H1 (cell line): ENCODE data around the gene DEDD. TPM values are rescaled to one million over a fixed set of nuclear protein-coding genes. Genes with fewer than 3 reads are reported as not detected.

Experiments used
- CTCF ChIA-PET: fragments of 300-600 bp; sonication (Branson Sonifier 250); formaldehyde crosslinking; loops from one replicate; lab custom pipeline; 2021; ENCODE audit not compliant: partially characterized antibody; lab: Charles Lee
- POLR2A ChIA-PET: fragments of 300-600 bp; sonication (Branson Sonifier 250); formaldehyde crosslinking; loops from one replicate; lab custom pipeline; 2021; ENCODE audit warnings: inconsistent platforms; ENCODE audit not compliant: partially characterized antibody; lab: Charles Lee
- DNase-seq, 2 experiments: peaks; one replicate each; pipeline versions ENCODE4 v3.0.0 to v3.0.0-alpha.2; 2010 to 2022; ENCODE audit warnings: low spot score in 2 of 2, low read depth in 1 of 2, mixed read lengths in 1 of 2
- FAIRE-seq: peaks from 2 replicates; lab custom pipeline; 2011; peaks lifted over from hg19 to GRCh38; lab: Jason Lieb, UNC
- H2AFZ ChIP-seq: 2 replicates; pipeline ENCODE4 v1.8.1; 2012; ENCODE audit warnings: low read length, inconsistent platforms
- H2AK5ac ChIP-seq: 2 replicates; pipeline ENCODE4 v1.6.1; 2013; ENCODE audit warnings: low read depth, low read length
- H2BK120ac ChIP-seq: replicated peaks from 2 replicates; pipeline ENCODE3; 2013; ENCODE audit warnings: low read depth, low read length, inconsistent platforms
- H2BK12ac ChIP-seq: 2 replicates; pipeline ENCODE4 v1.6.1; 2013; ENCODE audit warnings: low read depth, low read length
- H2BK15ac ChIP-seq: 2 replicates; pipeline ENCODE4 v1.6.1; 2013; ENCODE audit warnings: low read length
- H2BK20ac ChIP-seq: 2 replicates; pipeline ENCODE4 v1.6.1; 2013; ENCODE audit warnings: low read length
- H2BK5ac ChIP-seq: 2 replicates; pipeline ENCODE4 v1.6.1; 2013; ENCODE audit warnings: low read depth, low read length
- H3K14ac ChIP-seq: 2 replicates; pipeline ENCODE4 v1.6.1; 2013; ENCODE audit warnings: inconsistent platforms; ENCODE audit not compliant: insufficient read length
- H3K18ac ChIP-seq: 2 replicates; pipeline ENCODE4 v1.6.1; 2013; ENCODE audit warnings: low read length; ENCODE audit errors: extremely low read depth
- H3K23ac ChIP-seq: 2 replicates; pipeline ENCODE4 v1.6.1; 2013; ENCODE audit warnings: inconsistent platforms; ENCODE audit not compliant: insufficient read length
- H3K23me2 ChIP-seq: 2 replicates; pipeline ENCODE4 v1.6.1; 2013; ENCODE audit warnings: low read depth, low read length
- H3K27ac ChIP-seq: 2 replicates; pipeline ENCODE4 v1.6.1; 2011; ENCODE audit warnings: low read depth, low read length, inconsistent platforms
- H3K27me3 ChIP-seq, 4 experiments: replicated peaks in 1 of 4; 1 replicate in 1 of 4; 2 replicates in 3 of 4; pipeline versions ENCODE4 v1.6.1 to v1.8.1; 2011 to 2013; ENCODE audit warnings: low read length in 3 of 4, mild to moderate bottlenecking in 3 of 4, inconsistent platforms in 2 of 4, mixed read lengths in 2 of 4, moderate library complexity in 1 of 4; ENCODE audit not compliant: control insufficient read depth in 3 of 4, insufficient read depth in 3 of 4; ENCODE audit errors: extremely low read depth in 1 of 4
- H3K36me3 ChIP-seq, 4 experiments: 2 replicates each; pipeline versions ENCODE4 v1.6.1 to v1.8.1; 2011 to 2013; ENCODE audit warnings: mild to moderate bottlenecking in 4 of 4, low read length in 3 of 4, moderate library complexity in 2 of 4, control low read depth in 1 of 4, inconsistent platforms in 1 of 4; ENCODE audit not compliant: insufficient read depth in 4 of 4, control insufficient read depth in 2 of 4
- H3K4ac ChIP-seq: replicated peaks from 2 replicates; pipeline ENCODE3; 2013; ENCODE audit warnings: low read length, low read depth, mixed read lengths, inconsistent platforms; ENCODE audit not compliant: insufficient read length
- H3K4me1 ChIP-seq, 4 experiments: replicated peaks in 1 of 4; 1 replicate in 1 of 4; 2 replicates in 3 of 4; pipeline versions ENCODE4 v1.6.1 to v1.8.1; 2011 to 2013; ENCODE audit warnings: low read length in 3 of 4, inconsistent platforms in 2 of 4, mixed read lengths in 1 of 4; ENCODE audit not compliant: insufficient read depth in 4 of 4, control insufficient read depth in 3 of 4
- H3K4me2 ChIP-seq, 2 experiments: 2 replicates each; pipeline versions ENCODE4 v1.6.1 to v1.8.1; 2011 to 2013; ENCODE audit warnings: low read depth in 2 of 2, low read length in 2 of 2, control low read depth in 1 of 2, inconsistent platforms in 1 of 2, mild to moderate bottlenecking in 1 of 2; ENCODE audit not compliant: insufficient read depth in 1 of 2
- H3K4me3 ChIP-seq, 4 experiments: fragments of 200-600, 300-600 bp in 1 of 4; sonication (generic), shearing (Covaris generic), sonication (Bioruptor Twin) in 1 of 4; 2 replicates each; pipeline versions ENCODE4 v1.5.1 to v1.8.1; 2011 to 2016; ENCODE audit warnings: low read length in 4 of 4, low read depth in 3 of 4, control low read depth in 2 of 4, inconsistent platforms in 2 of 4, mild to moderate bottlenecking in 2 of 4, mixed read lengths in 1 of 4, moderate library complexity in 1 of 4; ENCODE audit not compliant: insufficient read depth in 2 of 4; ENCODE audit errors: extremely low read depth in 1 of 4
- H3K56ac ChIP-seq: replicated peaks from 2 replicates; pipeline ENCODE3; 2013; ENCODE audit warnings: low read depth, mild to moderate bottlenecking, mixed read lengths, low read length, inconsistent platforms; ENCODE audit not compliant: insufficient read length
- H3K79me1 ChIP-seq: 2 replicates; pipeline ENCODE4 v1.6.1; 2013; ENCODE audit warnings: low read depth, low read length, control low read depth
- H3K79me2 ChIP-seq, 2 experiments: 2 replicates each; pipeline versions ENCODE4 v1.6.1 to v1.8.1; 2012 to 2013; ENCODE audit warnings: low read length in 2 of 2, mild to moderate bottlenecking in 2 of 2, inconsistent platforms in 1 of 2; ENCODE audit not compliant: insufficient read depth in 2 of 2, control insufficient read depth in 1 of 2
- H3K9ac ChIP-seq, 4 experiments: replicated peaks in 1 of 4; 1 replicate in 1 of 4; 2 replicates in 3 of 4; pipeline versions ENCODE4 v1.6.1 to v1.8.1; 2011 to 2013; ENCODE audit warnings: low read depth in 3 of 4, low read length in 3 of 4, control low read depth in 2 of 4, mild to moderate bottlenecking in 2 of 4, moderate library complexity in 2 of 4, inconsistent platforms in 1 of 4; ENCODE audit errors: extremely low read depth in 1 of 4
- H3K9me3 ChIP-seq, 2 experiments: 2 replicates each; pipeline versions ENCODE4 v1.6.1 to v1.8.1; 2012 to 2013; ENCODE audit warnings: mild to moderate bottlenecking in 2 of 2, moderate library complexity in 2 of 2, control low read depth in 1 of 2, inconsistent platforms in 1 of 2, low read depth in 1 of 2, low read length in 1 of 2, mixed read lengths in 1 of 2; ENCODE audit not compliant: insufficient read depth in 2 of 2
- H4K20me1 ChIP-seq, 2 experiments: replicated peaks in 1 of 2; 2 replicates each; pipeline versions ENCODE3 to v1.8.1; 2011 to 2013; ENCODE audit warnings: inconsistent platforms in 2 of 2, low read length in 2 of 2, mild to moderate bottlenecking in 1 of 2; ENCODE audit not compliant: insufficient read depth in 2 of 2, control insufficient read depth in 1 of 2
- H4K5ac ChIP-seq: 2 replicates; pipeline ENCODE4 v1.6.1; 2013; ENCODE audit warnings: low read length, low read depth, mixed read lengths, inconsistent platforms; ENCODE audit not compliant: insufficient read length
- H4K8ac ChIP-seq: 2 replicates; pipeline ENCODE4 v1.8.0; 2013; ENCODE audit warnings: mild to moderate bottlenecking, moderate library complexity, low read length, inconsistent platforms; ENCODE audit not compliant: insufficient read depth; ENCODE audit errors: extremely low read depth
- H4K91ac ChIP-seq: replicated peaks from 2 replicates; pipeline ENCODE3; 2013; ENCODE audit warnings: low read length, mixed read lengths, inconsistent platforms; ENCODE audit not compliant: insufficient read length
- BCL11A ChIP-seq, 2 experiments: IDR thresholded peaks; one replicate each; pipeline ENCODE4 v1.6.1; 2011; ENCODE audit warnings: low read depth in 2 of 2, low read length in 2 of 2, mild to moderate bottlenecking in 2 of 2
- CBX5 ChIP-seq: fragments of 300-800, 300-1000 bp; sonication (generic); IDR thresholded peaks from 2 replicates; pipeline ENCODE4 v1.7.1; 2016; ENCODE audit warnings: antibody characterized with exemption, low read length, low read depth
- E2F6 ChIP-seq: IDR thresholded peaks from 2 replicates; pipeline ENCODE4 v1.6.1; 2012; ENCODE audit warnings: inconsistent platforms
- EP300 ChIP-seq, 2 experiments: IDR thresholded peaks; 1 replicate in 1 of 2; 2 replicates in 1 of 2; pipeline ENCODE4 v1.6.1; 2011 to 2012; ENCODE audit warnings: low read depth in 2 of 2, low read length in 2 of 2, mild to moderate bottlenecking in 2 of 2, borderline replicate concordance in 1 of 2, inconsistent platforms in 1 of 2, moderate library complexity in 1 of 2
- FOSL1 ChIP-seq: IDR thresholded peaks from 2 replicates; pipeline ENCODE4 v1.6.1; 2011; ENCODE audit warnings: mild to moderate bottlenecking, low read depth, low read length, moderate library complexity; ENCODE audit not compliant: insufficient read depth
- NRF1 ChIP-seq: IDR thresholded peaks from 2 replicates; pipeline ENCODE4 v1.6.1; 2011; ENCODE audit warnings: mild to moderate bottlenecking, low read depth, low read length, improper control_type of control experiment
- RAD21 ChIP-seq, 2 experiments: IDR thresholded peaks in 1 of 2; conservative IDR thresholded peaks in 1 of 2; 2 replicates each; pipeline ENCODE4 v1.6.1; 2011; ENCODE audit warnings: low read depth in 2 of 2, low read length in 2 of 2, improper control_type of control experiment in 1 of 2, inconsistent platforms in 1 of 2, mild to moderate bottlenecking in 1 of 2, moderate library complexity in 1 of 2
- RBBP5 ChIP-seq: IDR thresholded peaks from 2 replicates; pipeline ENCODE4 v1.7.1; 2012; ENCODE audit warnings: low read depth, mild to moderate bottlenecking, inconsistent platforms, low read length, moderate library complexity, borderline replicate concordance
- SP1 ChIP-seq: IDR thresholded peaks from 2 replicates; pipeline ENCODE4 v1.6.1; 2011; ENCODE audit warnings: low read depth, low read length
- WGBS, 2 experiments: shearing (Covaris generic) in 1 of 2; methylation state at CpG; one replicate each; pipeline versions ENCODE4 v1.1.6 to v1.1.7; 2013 to 2015; ENCODE audit warnings: low lambda C conversion rate in 2 of 2, mixed read lengths in 2 of 2, inconsistent platforms in 1 of 2, low coverage in 1 of 2, missing lambda C conversion rate in 1 of 2; ENCODE audit not compliant: insufficient replicate concordance in 2 of 2, insufficient coverage in 1 of 2, insufficient read length in 1 of 2; ENCODE audit errors: extremely low coverage in 1 of 2, missing lambda C conversion rate in 1 of 2; 5-methylcytosine and 5-hydroxymethylcytosine counted together
- polyA plus RNA-seq, 7 experiments: library from polyadenylated mRNA; depleted of rRNA in 3 of 7; stranded (reverse) in 5 of 7; unstranded in 2 of 7; fragments of >200 nt in 5 of 7; fragments of 200-250 nt in 2 of 7; gene quantifications; 1 replicate in 5 of 7; 2 replicates in 1 of 7; 4 replicates in 1 of 7; pipeline versions ENCODE4 v1.2.1 to v1.2.3, GENCODE V29; 2011 to 2013; ENCODE audit warnings: missing spikeins in 2 of 7, mixed read lengths in 2 of 7
- total RNA-seq: library from RNA; stranded (reverse); fragmentation: NEBNext Ultra II Directional; extraction: Animal tissue kit (Norgen Biotek cat#: 25700); gene quantifications from 2 replicates; pipeline ENCODE4 v1.2.1, GENCODE V29; 2021

DEDD gene
- total and polyA plus RNA-seq, 2 of the 8 experiments (the other 6 are each of a cell fraction or from before 2014, with no cell fraction given), result 42.6 to 55.9 TPM

- H3K4ac ChIP-seq, result no peak overlapping the region
- H4K5ac ChIP-seq, result no peak overlapping the region
- no peak overlapping the region for H4K8ac ChIP-seq
- no peak for FAIRE-seq
- H3K9ac ChIP-seq, result no peak overlapping the region
- H2BK20ac ChIP-seq, result no peak overlapping the region
- H3K4me1 ChIP-seq, result no peaks in the 10 kb centered on the region; a peak in 1 of 7 replicates
- CTCF ChIA-PET, result interaction anchor here (1.9 kb wide), 1 partner anchor 33 kb away, joined by 7 read pairs; no protein-coding TSS in a partner anchor
- H3K4me3 ChIP-seq, result peak overlapping the region in 1 of 4 experiments; percentile 97; a peak in 4 of 8 replicates
- no peak overlapping the region for H3K27ac ChIP-seq
- TF ChIP-seq CBX5 (no peak), EP300 (IDR thresholded peaks at IDR 0.05; ENCODE audit: borderline replicate concordance in 1 of 2, low read depth in 2 of 2, low read length in 2 of 2) (no peak), RBBP5 (no peak), RAD21 (IDR thresholded peaks at IDR 0.05 in 1 of 2, conservative IDR thresholded peaks at IDR 0.05 in 1 of 2; ENCODE audit: low read depth in 2 of 2, low read length in 2 of 2) (no peak), BCL11A (IDR thresholded peaks at IDR 0.05; ENCODE audit: low read depth in 2 of 2, low read length in 2 of 2) (no peak), FOSL1 (no peak), E2F6 (no peak), SP1 (no peak), NRF1 (no peak)
- TF ChIP-seq, all 59 proteins: peak for 0
- Histone ChIP-seq H2AFZ (no peak overlapping the region), H4K20me1 (peaks cover 2 to 5% of the 10 kb centered on the region in 2 experiments), H3K56ac (no peak overlapping the region), H4K91ac (no peak overlapping the region), H3K18ac (no peak overlapping the region), H2BK15ac (no peak overlapping the region), H3K4me2 (peak overlapping the region; percentile 75 to 78; a peak in 2 of 4 replicates), H3K23ac (no peak overlapping the region), H3K79me1 (peaks cover 6% of the 10 kb centered on the region), H3K27me3 (no peaks in the 10 kb centered on the region), H3K23me2 (peaks cover 9% of the 10 kb centered on the region), H2BK120ac (no peak overlapping the region), H3K79me2 (peaks cover 0 to 65% of the 10 kb centered on the region in 2 experiments; a peak in 3 of 4 replicates), H2BK5ac (no peak overlapping the region), H3K14ac (no peak overlapping the region), H2BK12ac (no peak overlapping the region), H3K36me3 (peaks cover 0 to 35% (median 11%) of the 10 kb centered on the region in 4 experiments; a peak in 6 of 8 replicates), H3K9me3 (no peaks in the 10 kb centered on the region), H2AK5ac (no peak overlapping the region)
- 79% methylated on average over 1 of the region's 1 CpG; no CpG with 5 or more reads in 1 of the 2 experiments for WGBS, 2 experiments
- no peak for DNase-seq
- POLR2A ChIA-PET, result interaction anchor here (1.4 to 9.6 kb wide), 2 partner anchors 23 to 85 kb away, joined by 3 to 130 read pairs; partner anchors contain the start of genes UFC1, USF1 and USP21
Observed at GRCh38 chr1:161130266-161130665, 2.2 kb downstream of the DEDD start.
